ENCODE measurements around the gene AMPH.

The AMPH gene

GRCh38 chr7:38630720-38631673, at the start of gene AMPH:
TSS of gene AMPH (minus strand) at chr7:38631373. CDS start at chr7:38631351, 22 bp downstream.
- DNase-seq (ENCODE audit: extremely low read depth in 1 of 2, low read depth in 1 of 2): no peak

- no peak for DNase-seq (ENCODE audit: extremely low read depth in 1 of 2, low read depth in 1 of 2)
These were observed 48.2 kb upstream of the AMPH start for GRCh38 chr7:38679419-38679818.

DNA sequence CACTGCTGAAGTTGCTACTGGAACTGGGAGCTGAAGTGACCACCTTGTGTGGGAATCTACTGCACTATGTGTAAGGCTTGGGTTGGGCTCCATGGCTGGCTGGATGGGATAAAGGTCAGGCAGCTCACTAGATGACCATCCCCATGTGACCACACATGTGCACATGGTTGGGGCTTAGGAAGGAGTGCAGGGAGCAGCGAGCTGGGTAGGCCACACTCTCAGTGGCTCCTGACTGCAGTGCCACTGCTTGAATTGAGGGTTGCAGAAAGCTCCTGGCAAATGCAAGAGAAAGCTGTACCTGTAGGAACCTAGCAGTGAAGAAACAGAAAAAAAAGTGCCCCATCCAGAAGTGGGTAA, 47.5 kb upstream of the AMPH start:
- no peak for DNase-seq (ENCODE audit: extremely low read depth in 1 of 2, low read depth in 1 of 2)

GRCh38 chr7:38677981-38678697, 47.0 kb upstream of the AMPH start:
- no peak for DNase-seq (ENCODE audit: extremely low read depth in 1 of 2, low read depth in 1 of 2)

DNA sequence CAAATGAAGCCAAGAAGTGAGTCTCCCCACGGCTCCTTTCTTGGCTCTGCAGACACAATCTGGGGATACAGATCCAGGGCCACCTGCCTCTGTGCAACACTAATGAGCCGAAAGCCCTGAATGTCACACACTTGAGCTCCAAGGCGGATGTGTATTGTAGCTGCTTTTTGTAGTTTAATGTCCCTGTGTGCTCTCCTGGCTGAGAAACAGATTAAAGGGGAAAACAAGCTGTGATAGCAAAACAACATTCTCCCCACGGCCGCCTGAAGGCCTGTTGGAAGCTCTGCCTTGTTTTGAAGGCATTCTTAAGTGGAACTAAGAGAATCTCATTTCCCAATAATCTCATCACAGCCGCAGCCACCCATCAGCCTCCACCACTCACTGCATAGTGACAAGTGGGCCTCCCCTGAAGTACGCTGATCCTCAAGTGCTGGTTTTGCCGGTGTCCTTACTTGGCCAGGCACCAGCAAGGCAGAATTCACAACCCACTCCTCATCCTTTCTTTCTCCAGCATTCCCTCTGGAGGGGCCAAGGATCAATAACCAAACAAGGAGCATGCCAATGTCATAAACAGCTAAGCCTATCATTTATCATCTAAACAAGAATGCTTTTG, 44.4 kb upstream of the AMPH start:
- no peak for DNase-seq (ENCODE audit: extremely low read depth in 1 of 2, low read depth in 1 of 2)

DNA sequence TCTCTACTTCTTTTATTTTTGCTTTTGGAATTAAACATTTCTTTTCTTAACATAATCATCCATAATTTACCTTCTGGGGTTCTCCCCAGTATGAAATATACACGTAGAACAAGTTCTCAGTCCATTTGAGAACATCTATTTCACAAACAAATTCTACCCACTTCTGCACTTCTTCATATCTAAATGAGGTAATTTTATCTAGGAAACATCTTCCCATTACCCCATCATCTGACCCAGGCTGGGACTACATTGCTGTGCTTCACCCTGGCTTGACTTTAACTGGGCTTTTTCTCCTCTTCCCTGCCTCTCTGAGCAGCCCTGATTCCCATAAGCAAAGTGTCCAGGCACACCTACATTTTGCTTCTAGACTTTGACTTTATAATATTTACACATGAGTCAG, 43.3 kb upstream of the AMPH start:
- DNase-seq (ENCODE audit: extremely low read depth in 1 of 2, low read depth in 1 of 2): no peak

- no peak for DNase-seq (ENCODE audit: extremely low read depth in 1 of 2, low read depth in 1 of 2)
These were observed 42.6 kb upstream of the AMPH start for GRCh38 chr7:38673795-38674194.

DNA sequence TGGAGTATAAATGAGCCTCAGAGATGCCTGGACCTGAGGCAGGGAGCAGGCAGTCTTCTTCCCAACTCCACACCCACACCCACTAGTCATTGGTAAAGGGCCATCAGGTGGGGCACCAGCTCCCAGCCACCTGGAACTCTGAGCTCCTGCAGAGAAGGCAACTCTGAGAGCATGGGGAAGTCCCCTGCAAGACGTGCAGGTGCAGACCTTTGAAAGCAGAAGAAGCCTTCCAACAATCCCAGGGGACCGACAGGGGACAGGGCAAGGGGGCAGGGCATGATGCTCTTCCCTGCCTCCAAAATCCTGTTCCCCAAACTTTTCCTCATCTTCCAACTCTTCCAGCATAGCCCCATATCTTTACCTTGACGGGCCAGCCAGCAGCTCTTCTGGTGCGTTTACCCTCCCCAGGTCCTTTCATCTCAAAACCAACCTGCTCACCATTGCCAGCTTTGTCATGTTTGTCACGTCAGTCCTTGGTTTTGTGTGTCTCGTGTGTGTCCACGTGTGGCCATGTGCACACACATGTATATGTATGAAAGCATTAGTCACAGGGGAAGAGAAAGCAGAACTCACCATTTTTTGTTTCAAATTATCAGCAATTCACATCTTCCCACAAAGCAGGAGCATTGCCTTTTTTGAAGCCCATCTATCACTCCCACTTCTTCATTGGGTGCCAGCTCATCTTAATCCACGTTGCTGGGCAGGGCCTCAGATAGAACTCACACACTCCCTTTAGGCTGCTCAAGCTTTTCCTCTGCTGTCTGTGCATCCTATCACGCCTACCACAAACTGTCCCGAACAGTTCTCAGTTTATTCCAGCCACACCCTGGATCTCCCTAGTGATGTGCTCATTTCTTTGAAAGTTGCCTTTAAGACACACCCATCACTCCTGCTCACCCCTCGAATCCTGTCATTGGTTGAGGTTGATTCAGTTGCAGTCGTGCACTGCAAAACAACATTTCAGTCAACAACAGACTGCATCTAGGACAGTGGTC, 41.0 kb upstream of the AMPH start:
- DNase-seq (ENCODE audit: extremely low read depth in 1 of 2, low read depth in 1 of 2): no peak

DNA sequence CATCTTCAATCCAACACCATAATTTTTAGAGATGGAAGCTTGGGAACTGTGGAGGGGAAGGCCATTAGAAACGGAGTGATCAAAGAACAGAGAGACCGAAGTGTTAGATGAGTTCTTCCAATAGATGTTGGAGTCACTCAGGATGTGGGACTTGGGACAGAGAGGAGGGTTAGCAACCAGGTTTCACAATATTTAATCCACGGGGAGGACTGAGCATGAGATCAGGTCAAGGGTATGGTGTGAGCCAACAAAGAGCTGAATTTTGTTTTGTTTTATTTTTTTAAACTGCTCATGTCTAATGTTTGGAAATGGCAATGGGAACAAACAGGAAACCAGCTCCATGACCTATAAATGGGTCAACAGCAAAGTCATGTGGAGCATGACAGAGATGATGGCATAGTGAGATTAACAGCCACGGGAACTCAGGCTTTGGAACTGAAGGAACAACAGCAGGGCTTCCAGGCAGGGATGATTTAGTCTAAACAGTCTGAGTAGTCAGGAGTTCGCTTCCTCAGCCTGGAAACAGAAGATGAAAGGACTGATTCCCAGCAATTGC, 38.9 kb upstream of the AMPH start:
- DNase-seq (ENCODE audit: extremely low read depth in 1 of 2, low read depth in 1 of 2): no peak

DNA sequence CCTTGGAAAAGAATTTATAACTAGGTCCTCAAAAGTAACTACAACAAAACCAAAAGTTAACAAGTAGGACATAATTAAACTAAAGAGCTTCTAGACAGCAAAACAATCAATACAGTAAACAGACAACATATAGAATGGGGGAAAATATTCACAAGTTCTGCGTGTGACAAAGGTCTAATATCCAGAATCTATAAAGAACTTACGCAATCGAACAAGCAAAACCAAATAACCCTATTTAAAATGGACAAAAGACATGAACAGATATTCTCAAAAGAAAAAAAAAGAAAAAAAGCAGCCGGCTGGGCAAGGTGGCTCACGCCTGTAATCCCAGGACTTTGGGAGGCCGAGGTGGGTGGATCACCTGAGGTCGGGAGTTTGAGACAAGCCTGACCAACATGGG, 33.8 kb upstream of the AMPH start:
- DNase-seq (ENCODE audit: extremely low read depth in 1 of 2, low read depth in 1 of 2): no peak

DNA sequence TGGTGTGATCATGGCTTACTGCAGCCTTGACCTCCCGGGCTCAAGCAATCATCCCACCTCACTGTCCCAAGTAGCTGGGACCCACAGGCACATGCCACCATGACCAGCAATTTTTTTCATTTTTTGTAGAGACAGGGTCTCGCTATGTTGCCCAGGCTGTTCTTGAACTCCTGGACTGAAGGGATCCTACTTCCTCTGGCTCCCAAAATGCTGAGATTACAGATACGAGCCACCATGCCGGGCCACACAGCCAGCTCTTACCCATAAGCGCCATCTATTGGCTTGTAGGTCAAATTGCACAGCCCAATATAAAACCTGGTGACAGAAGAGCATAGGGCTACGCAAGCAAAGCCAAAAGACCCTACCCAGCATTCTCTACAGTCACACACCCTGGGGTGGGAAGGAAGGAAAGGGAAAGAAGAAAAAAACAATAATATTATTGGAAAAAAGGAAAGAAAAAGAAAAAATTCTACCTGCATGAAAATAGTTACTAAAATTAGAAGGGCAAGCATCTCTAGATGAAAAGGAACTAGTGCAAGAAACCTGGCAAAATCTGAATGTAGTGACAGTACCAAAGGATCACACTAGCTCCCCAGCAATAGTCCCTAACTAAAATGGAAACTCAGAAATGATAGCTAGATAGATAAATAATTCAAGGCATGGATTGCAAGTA, 29.4 kb upstream of the AMPH start:
- DNase-seq (ENCODE audit: extremely low read depth in 1 of 2, low read depth in 1 of 2): no peak

- DNase-seq (ENCODE audit: extremely low read depth in 1 of 2, low read depth in 1 of 2): no peak
These were observed 28.8 kb upstream of the AMPH start for GRCh38 chr7:38659931-38660330.

DNA sequence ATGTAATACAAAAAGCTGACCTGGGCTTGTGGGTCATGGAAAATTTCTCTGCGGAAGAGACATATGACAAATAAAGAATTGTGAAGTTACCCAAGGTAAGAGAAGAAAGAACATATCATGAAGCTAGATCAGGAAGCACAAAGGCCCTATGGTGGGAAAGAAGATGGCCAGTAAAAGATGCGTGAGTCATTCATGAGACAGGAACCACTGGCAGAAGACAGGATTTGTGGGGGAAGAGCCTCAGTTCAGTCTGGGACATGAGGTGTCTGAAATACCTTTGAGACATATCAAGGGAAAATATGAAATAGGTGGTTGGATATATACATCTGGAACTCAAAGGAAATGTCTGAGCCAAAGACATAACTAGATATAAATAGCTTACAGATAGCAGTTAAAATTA, 27.7 kb upstream of the AMPH start:
- no peak for DNase-seq (ENCODE audit: extremely low read depth in 1 of 2, low read depth in 1 of 2)

- DNase-seq (ENCODE audit: extremely low read depth in 1 of 2, low read depth in 1 of 2): no peak
These were observed 25.8 kb upstream of the AMPH start for GRCh38 chr7:38656968-38657367.

DNA sequence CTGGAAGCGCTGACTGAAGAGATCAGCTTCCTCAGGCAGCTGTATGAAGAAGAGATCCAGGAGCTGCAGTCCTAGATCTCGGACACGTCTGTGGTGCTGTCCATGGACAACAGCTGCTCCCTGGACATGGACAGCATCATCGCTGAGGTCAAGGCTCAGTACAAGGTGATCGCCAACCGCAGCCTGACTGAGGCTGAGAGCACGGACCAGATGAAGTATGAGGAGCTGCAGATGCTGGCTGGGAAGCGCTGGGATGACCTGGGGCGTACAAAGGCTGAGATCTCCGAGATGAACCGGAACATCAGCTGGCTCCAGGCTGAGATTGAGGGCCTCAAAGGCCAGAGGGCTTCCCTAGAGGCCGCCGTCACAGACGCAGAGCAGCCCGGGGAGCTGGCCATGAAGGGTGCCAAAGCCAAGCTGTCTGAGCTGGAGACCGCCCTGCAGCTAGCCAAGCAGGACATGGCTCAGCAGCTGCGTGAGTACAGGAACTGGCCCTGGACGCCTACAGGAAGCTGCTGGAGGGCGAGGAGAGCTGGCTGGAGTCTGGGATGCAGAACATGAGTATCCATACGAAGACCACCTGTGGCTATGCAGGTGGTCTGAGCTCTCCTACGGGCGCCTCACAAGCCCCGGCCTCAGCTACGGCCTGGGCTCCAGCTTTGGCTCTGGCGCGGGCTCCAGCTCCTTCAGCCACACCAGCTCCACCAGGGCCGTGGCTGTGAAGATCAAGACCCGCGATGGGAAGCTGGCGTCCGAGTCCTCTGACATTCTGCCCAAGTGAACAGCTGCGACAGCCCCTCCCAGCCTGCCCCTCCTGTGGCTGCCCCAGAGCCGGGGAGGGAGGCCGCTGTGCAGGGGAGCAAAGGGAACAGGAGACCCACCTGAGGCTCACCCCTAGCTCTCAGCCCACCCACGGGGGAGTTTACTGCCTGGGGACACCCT, 24.9 kb upstream of the AMPH start:
- no peak for DNase-seq (ENCODE audit: extremely low read depth in 1 of 2, low read depth in 1 of 2)

- DNase-seq (ENCODE audit: extremely low read depth in 1 of 2, low read depth in 1 of 2): no peak
These were observed 6.8 kb upstream of the AMPH start for GRCh38 chr7:38637957-38638356.

DNA sequence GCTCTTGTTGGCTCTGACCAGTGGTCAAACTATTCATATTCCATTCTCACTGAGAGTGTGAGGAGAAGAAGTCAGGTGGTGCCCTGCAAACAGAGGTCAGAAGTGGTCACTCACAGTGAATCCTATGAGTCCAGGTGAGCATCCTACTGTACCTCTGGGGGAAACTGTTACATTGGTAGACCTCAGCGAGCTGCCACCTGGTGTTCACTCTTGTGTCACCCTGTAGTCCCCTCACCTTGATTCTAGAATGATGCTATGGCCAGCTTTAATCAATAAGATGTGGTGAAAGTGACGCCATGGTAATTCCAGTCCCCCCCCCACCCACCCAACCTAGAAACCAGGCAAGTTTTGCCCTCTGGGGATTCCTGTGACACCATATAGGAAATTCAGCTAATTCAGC, 1.2 kb upstream of the AMPH start:
- no peak for DNase-seq (ENCODE audit: extremely low read depth in 1 of 2, low read depth in 1 of 2)

GRCh38 chr7:38629651-38630510, 1.3 kb downstream of the AMPH start:
- no peak for DNase-seq (ENCODE audit: extremely low read depth in 1 of 2, low read depth in 1 of 2)

All from stimulated activated CD8-positive, alpha-beta memory T cell treated with anti-CD3 and anti-CD28 coated beads, Interleukin-7, amount 100 ng/mL, for 48 hours (primary cell).